Uterus (tissue), 2 donors: Measurements from ENCODE around the gene TTLL13.

Source experiments
- CTCF ChIP-seq, 4 experiments: fragments of 200-600 bp in 2 of 4; fragments of 450-650 bp in 2 of 4; sonication (generic) in 2 of 4; IDR thresholded peaks; one replicate each; pipeline ENCODE4 v1.5.1; 2016 to 2019; ENCODE audit warnings: antibody characterized with exemption in 4 of 4, mild to moderate bottlenecking in 2 of 4, moderate library complexity in 1 of 4
- POLR2A ChIP-seq, 2 donors: fragments of 450-650 bp; IDR thresholded peaks; one replicate each; pipeline ENCODE4 v1.6.1; 2016; ENCODE audit warnings: antibody characterized with exemption in 2 of 2, mild to moderate bottlenecking in 1 of 2, moderate library complexity in 1 of 2

GRCh38 chr15:90294159-90294558 is 44.8 kb downstream of the TTLL13 start:
- TF ChIP-seq CTCF (IDR thresholded peaks at IDR 0.05) (no peak), POLR2A (IDR thresholded peaks at IDR 0.05) (no peak)
